ENCODE measurements around the gene NXT1. TPM values are rescaled to one million over a fixed set of nuclear protein-coding genes. Genes with fewer than 3 reads are reported as not detected.
"Not testable (repeated sequence)": the region's sequence is repeated elsewhere in the genome, so short reads cannot be mapped to it uniquely, and the experiment has no call there.

Gene NXT1
- polyA plus RNA-seq, 1 of the 3 experiments (the other 2 are of a cell fraction), result 28.2 TPM

DNA sequence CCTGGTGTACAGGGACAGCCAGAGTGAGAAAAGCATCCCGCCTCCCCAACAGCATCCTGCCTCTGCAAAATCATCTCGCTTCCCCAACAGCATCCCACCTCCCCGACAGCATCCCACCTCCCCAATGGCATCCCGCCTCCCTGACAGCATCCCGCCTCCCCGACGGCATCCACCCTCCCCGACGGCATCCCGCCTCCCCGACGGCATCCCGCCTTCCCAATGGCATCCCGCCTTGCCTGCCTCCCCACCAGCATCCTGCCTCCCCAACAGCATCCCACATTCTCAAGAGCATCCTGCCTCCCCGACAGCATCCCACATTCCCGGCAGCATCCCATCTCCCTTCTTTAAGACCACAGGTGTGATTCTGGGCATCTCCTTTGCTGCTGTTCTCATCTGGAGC is 46.0 kb upstream of the NXT1 start (continued):
- TF ChIP-seq, protein P1, sequence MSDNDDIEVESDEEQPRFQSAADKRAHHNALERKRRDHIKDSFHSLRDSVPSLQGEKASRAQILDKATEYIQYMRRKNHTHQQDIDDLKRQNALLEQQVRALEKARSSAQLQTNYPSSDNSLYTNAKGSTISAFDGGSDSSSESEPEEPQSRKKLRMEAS (IDR thresholded peaks at IDR 0.05; ENCODE audit: low read depth), result no peak
- no peak for TF ChIP-seq EZH2phosphoT487 (IDR thresholded peaks at IDR 0.05; ENCODE audit: borderline replicate concordance, low read depth)
- TF ChIP-seq TEAD4 (IDR thresholded peaks at IDR 0.05; ENCODE audit: borderline replicate concordance, insufficient read depth), result no peak
- TF ChIP-seq TCF12 (IDR thresholded peaks at IDR 0.05), result no peak
- no peak for TF ChIP-seq SIN3A (IDR thresholded peaks at IDR 0.05; ENCODE audit: borderline replicate concordance, low read depth, low read length)
- no peak for TF ChIP-seq MXI1 (IDR thresholded peaks at IDR 0.05; ENCODE audit: low read depth, low read length)
- TF ChIP-seq, protein P2, sequence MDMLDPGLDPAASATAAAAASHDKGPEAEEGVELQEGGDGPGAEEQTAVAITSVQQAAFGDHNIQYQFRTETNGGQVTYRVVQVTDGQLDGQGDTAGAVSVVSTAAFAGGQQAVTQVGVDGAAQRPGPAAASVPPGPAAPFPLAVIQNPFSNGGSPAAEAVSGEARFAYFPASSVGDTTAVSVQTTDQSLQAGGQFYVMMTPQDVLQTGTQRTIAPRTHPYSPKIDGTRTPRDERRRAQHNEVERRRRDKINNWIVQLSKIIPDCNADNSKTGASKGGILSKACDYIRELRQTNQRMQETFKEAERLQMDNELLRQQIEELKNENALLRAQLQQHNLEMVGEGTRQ (IDR thresholded peaks at IDR 0.05; ENCODE audit: borderline replicate concordance, low read depth, low read length), result no peak
- no peak for TF ChIP-seq NRF1 (IDR thresholded peaks at IDR 0.05; ENCODE audit: low read depth, low read length)
- TF ChIP-seq RXRA (IDR thresholded peaks at IDR 0.05; ENCODE audit: borderline replicate concordance, low read depth), result no peak

DNA sequence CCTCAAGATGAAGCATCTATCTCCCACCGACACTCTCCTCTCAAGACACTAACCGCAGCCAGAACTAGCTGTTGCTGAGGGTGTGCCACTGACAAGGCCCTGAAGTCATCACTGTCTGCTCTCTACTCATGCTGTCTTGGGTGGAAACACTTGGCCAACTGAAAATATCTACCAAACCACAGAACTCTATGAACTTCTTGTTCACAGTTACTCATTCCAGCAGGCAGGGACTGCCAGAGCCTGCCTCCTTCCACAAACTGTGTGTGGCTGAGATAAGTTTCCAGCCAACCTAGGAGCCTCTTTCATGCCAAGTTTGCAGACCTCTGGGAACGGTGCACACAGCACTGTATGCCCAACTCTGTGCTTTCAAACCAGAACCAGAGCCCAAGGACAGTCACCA is 45.5 kb upstream of the NXT1 start:
- H3K4me3 ChIP-seq (ENCODE audit: low read depth in 2 of 2, low read length in 1 of 2), result no peak overlapping the region
- TF ChIP-seq CHD2 (IDR thresholded peaks at IDR 0.05; ENCODE audit: low read length, partially characterized antibody) (no peak), MEF2A (IDR thresholded peaks at IDR 0.05; ENCODE audit: borderline replicate concordance, low read depth) (no peak), GABPA (IDR thresholded peaks at IDR 0.05; ENCODE audit: low read depth) (no peak), FOSL2 (IDR thresholded peaks at IDR 0.05; ENCODE audit: borderline replicate concordance, low read depth) (no peak), SIN3A (IDR thresholded peaks at IDR 0.05; ENCODE audit: borderline replicate concordance, low read depth, low read length) (no peak), NRF1 (IDR thresholded peaks at IDR 0.05; ENCODE audit: low read depth, low read length) (no peak), TCF12 (IDR thresholded peaks at IDR 0.05) (no peak), TAF1 (IDR thresholded peaks at IDR 0.05; ENCODE audit: borderline replicate concordance, low read depth, low read length) (no peak), MXI1 (IDR thresholded peaks at IDR 0.05; ENCODE audit: low read depth, low read length) (no peak), FOXM1 (IDR thresholded peaks at IDR 0.05; ENCODE audit: low read depth) (no peak), RCOR1 (IDR thresholded peaks at IDR 0.05; ENCODE audit: low read length) (no peak), ELF1 (IDR thresholded peaks at IDR 0.05) (no peak), RAD21 (IDR thresholded peaks at IDR 0.05; ENCODE audit: low read length) (no peak)
- TF ChIP-seq, protein P2 (IDR thresholded peaks at IDR 0.05; ENCODE audit: borderline replicate concordance, low read depth, low read length), result no peak
- TF ChIP-seq, protein P3, sequence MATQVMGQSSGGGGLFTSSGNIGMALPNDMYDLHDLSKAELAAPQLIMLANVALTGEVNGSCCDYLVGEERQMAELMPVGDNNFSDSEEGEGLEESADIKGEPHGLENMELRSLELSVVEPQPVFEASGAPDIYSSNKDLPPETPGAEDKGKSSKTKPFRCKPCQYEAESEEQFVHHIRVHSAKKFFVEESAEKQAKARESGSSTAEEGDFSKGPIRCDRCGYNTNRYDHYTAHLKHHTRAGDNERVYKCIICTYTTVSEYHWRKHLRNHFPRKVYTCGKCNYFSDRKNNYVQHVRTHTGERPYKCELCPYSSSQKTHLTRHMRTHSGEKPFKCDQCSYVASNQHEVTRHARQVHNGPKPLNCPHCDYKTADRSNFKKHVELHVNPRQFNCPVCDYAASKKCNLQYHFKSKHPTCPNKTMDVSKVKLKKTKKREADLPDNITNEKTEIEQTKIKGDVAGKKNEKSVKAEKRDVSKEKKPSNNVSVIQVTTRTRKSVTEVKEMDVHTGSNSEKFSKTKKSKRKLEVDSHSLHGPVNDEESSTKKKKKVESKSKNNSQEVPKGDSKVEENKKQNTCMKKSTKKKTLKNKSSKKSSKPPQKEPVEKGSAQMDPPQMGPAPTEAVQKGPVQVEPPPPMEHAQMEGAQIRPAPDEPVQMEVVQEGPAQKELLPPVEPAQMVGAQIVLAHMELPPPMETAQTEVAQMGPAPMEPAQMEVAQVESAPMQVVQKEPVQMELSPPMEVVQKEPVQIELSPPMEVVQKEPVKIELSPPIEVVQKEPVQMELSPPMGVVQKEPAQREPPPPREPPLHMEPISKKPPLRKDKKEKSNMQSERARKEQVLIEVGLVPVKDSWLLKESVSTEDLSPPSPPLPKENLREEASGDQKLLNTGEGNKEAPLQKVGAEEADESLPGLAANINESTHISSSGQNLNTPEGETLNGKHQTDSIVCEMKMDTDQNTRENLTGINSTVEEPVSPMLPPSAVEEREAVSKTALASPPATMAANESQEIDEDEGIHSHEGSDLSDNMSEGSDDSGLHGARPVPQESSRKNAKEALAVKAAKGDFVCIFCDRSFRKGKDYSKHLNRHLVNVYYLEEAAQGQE (IDR thresholded peaks at IDR 0.05; ENCODE audit: low read depth, low read length), result no peak
- TF ChIP-seq, protein P4, sequence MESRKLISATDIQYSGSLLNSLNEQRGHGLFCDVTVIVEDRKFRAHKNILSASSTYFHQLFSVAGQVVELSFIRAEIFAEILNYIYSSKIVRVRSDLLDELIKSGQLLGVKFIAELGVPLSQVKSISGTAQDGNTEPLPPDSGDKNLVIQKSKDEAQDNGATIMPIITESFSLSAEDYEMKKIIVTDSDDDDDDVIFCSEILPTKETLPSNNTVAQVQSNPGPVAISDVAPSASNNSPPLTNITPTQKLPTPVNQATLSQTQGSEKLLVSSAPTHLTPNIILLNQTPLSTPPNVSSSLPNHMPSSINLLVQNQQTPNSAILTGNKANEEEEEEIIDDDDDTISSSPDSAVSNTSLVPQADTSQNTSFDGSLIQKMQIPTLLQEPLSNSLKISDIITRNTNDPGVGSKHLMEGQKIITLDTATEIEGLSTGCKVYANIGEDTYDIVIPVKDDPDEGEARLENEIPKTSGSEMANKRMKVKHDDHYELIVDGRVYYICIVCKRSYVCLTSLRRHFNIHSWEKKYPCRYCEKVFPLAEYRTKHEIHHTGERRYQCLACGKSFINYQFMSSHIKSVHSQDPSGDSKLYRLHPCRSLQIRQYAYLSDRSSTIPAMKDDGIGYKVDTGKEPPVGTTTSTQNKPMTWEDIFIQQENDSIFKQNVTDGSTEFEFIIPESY (IDR thresholded peaks at IDR 0.05; ENCODE audit: borderline replicate concordance, low read depth), result no peak
- no peaks in the 10 kb centered on the region for H3K9me2 ChIP-seq
- H3K9ac ChIP-seq, result no peak overlapping the region
- no peak overlapping the region for H3K4me2 ChIP-seq
- WGBS (ENCODE audit: low lambda C conversion rate), result 17% methylated on average over 3 of the region's 3 CpGs
- no peaks in the 10 kb centered on the region for H3K4me1 ChIP-seq (ENCODE audit: control insufficient read depth in 1 of 2, insufficient read depth in 2 of 2, low read depth in 1 of 2, low read length in 1 of 2)
- no peaks in the 10 kb centered on the region for H3F3A ChIP-seq (replicated peaks; ENCODE audit: insufficient read depth)
- no peaks in the 10 kb centered on the region for H3K36me3 ChIP-seq (replicated peaks in 1 of 2; ENCODE audit: control insufficient read depth in 1 of 2, insufficient read depth in 2 of 2, low read length in 1 of 2)
- no peak overlapping the region for H3K27ac ChIP-seq (ENCODE audit: low read depth in 2 of 2, low read length in 1 of 2)
- no peak for DNase-seq
- no peaks in the 10 kb centered on the region for H3K79me2 ChIP-seq (ENCODE audit: insufficient read depth)
- CTCF ChIA-PET, result no interaction called here
- no peak overlapping the region for H2AFZ ChIP-seq (ENCODE audit: low read depth)
- POLR2A ChIA-PET, result no interaction called here
- no peaks in the 10 kb centered on the region for H3K9me3 ChIP-seq
- no peaks in the 10 kb centered on the region for H4K20me1 ChIP-seq (ENCODE audit: insufficient read depth)
- H3K27me3 ChIP-seq (ENCODE audit: insufficient read depth), result peaks cover 65% of the 10 kb centered on the region

DNA sequence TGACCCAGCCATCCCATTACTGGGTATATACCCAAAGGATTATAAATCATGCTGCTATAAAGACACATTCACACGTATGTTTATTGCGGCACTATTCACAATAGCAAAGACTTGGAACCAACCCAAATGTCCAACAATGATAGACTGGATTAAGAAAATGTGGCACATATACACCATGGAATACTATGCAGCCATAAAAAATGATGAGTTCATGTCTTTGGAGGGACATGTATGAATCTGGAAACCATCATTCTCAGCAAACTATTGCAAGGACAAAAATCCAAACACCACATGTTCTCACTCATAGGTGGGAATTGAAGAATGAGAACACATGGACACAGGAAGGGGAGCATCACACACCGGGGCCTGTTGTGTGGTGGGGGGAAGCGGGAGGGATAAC is 43.2 kb upstream of the NXT1 start:
- H3K4me2 ChIP-seq; DNase-seq; H3K79me2 ChIP-seq (ENCODE audit: insufficient read depth); H3K9ac ChIP-seq; H4K20me1 ChIP-seq (ENCODE audit: insufficient read depth); H3K4me3 ChIP-seq (ENCODE audit: low read depth in 2 of 2, low read length in 1 of 2); H3F3A ChIP-seq (replicated peaks; ENCODE audit: insufficient read depth); H3K9me3 ChIP-seq; H2AFZ ChIP-seq (ENCODE audit: low read depth); CTCF ChIA-PET; H3K9me2 ChIP-seq; H3K27ac ChIP-seq (ENCODE audit: low read depth in 2 of 2, low read length in 1 of 2); H3K36me3 ChIP-seq (replicated peaks in 1 of 2; ENCODE audit: control insufficient read depth in 1 of 2, insufficient read depth in 2 of 2, low read length in 1 of 2); POLR2A ChIA-PET; H3K4me1 ChIP-seq (ENCODE audit: control insufficient read depth in 1 of 2, insufficient read depth in 2 of 2, low read depth in 1 of 2, low read length in 1 of 2): not testable (repeated sequence)
- WGBS (ENCODE audit: low lambda C conversion rate), result 30% methylated on average over 4 of the region's 4 CpGs
- peaks cover 57% of the 10 kb centered on the region for H3K27me3 ChIP-seq (ENCODE audit: insufficient read depth)

Data from SK-N-SH (cell line).